ENCODE data around the gene CCDC171.

- TF ChIP-seq CTCF (IDR thresholded peaks at IDR 0.05) (no peak), POLR2A (IDR thresholded peaks at IDR 0.05) (no peak)
Measured at GRCh38 chr9:15512889-15513288, 40.0 kb upstream of the CCDC171 start.

Data from right lobe of liver (tissue), 4 donors.